HG03159 (cell line): ENCODE data around the gene METAP2.

ENCODE experiments used
- ATAC-seq: cut with Tn5 transposase; IDR thresholded peaks from one replicate; pipeline ENCODE4 v1.9.1; 2021; ENCODE audit warnings: mild to moderate bottlenecking, moderate library complexity; ENCODE audit not compliant: unreplicated experiment

The METAP2 gene

GRCh38 chr12:95548056-95548538, 74.1 kb downstream of the METAP2 start:
- ATAC-seq, result no peak

GRCh38 chr12:95548539-95549391, 74.8 kb downstream of the METAP2 start:
- ATAC-seq, result no peak

GRCh38 chr12:95549392-95550084, 75.6 kb downstream of the METAP2 start:
- ATAC-seq, result no peak

GRCh38 chr12:95551305-95551704, 77.4 kb downstream of the METAP2 start, which contains the start of gene USP44:
TSS of gene USP44 (minus strand) at chr12:95551476. CDS start at chr12:95534256, 17,220 bp downstream.
- ATAC-seq, result no peak

GRCh38 chr12:95551913-95552516, 78.1 kb downstream of the METAP2 start:
- ATAC-seq, result no peak

GRCh38 chr12:95553197-95553943, 79.4 kb downstream of the METAP2 start:
- ATAC-seq, result no peak

- ATAC-seq, result no peak
These were observed 80.7 kb downstream of the METAP2 start for GRCh38 chr12:95554532-95555071.

GRCh38 chr12:95557625-95558024, 83.7 kb downstream of the METAP2 start:
- no peak for ATAC-seq
